WTC11 (cell line): ENCODE results near the gene SLC9A4. TPM values are rescaled to one million over a fixed set of nuclear protein-coding genes. Genes with fewer than 3 reads are reported as not detected.
A peak's percentile ranks its signal among the peaks of the same experiment; 100 is the strongest.

ENCODE experiments used
- ATAC-seq: fragments of 200-7000 bp; cut with Tn5 transposase; 2 replicates; pipeline ENCODE4 v1.10.0; 2021; ENCODE audit warnings: mild to moderate bottlenecking, moderate library complexity
- CTCF ChIA-PET: fragments of 300-600 bp; sonication (Branson Sonifier 250); formaldehyde crosslinking; loops from one replicate; lab custom pipeline; 2021; ENCODE audit warnings: antibody characterized with exemption; lab: Charles Lee
- POLR2A ChIA-PET: fragments of 350-600 bp; sonication (Branson Sonifier 250); formaldehyde crosslinking; loops from one replicate; lab custom pipeline; 2021; ENCODE audit warnings: antibody characterized with exemption; lab: Charles Lee
- DNase-seq: peaks from one replicate; pipeline ENCODE4 v3.0.0; 2021; ENCODE audit warnings: low spot score
- H3K27ac Mint-ChIP-seq: 2 replicates; pipeline ENCODE4 v1.8.0; 2021; ENCODE audit warnings: mixed read lengths
- H3K27me3 Mint-ChIP-seq: 2 replicates; pipeline ENCODE4 v1.8.0; 2021; ENCODE audit warnings: low read depth, mild to moderate bottlenecking, moderate library complexity, mixed read lengths
- H3K36me3 Mint-ChIP-seq: 2 replicates; pipeline ENCODE4 v1.8.0; 2021; ENCODE audit warnings: mixed read lengths
- H3K4me1 Mint-ChIP-seq: 2 replicates; pipeline ENCODE4 v1.8.0; 2022; ENCODE audit warnings: mixed read lengths
- H3K4me3 Mint-ChIP-seq: 2 replicates; pipeline ENCODE4 v1.8.0; 2021; ENCODE audit warnings: mild to moderate bottlenecking, moderate library complexity, mixed read lengths
- H3K9me3 Mint-ChIP-seq: 2 replicates; pipeline ENCODE4 v1.8.0; 2021; ENCODE audit warnings: mixed read lengths
- CREB1 ChIP-seq: sonication (generic); formaldehyde crosslinking; IDR thresholded peaks from 2 replicates; pipeline ENCODE4 v1.8.0; 2023; ENCODE audit warnings: mild to moderate bottlenecking, missing genetic modification reagents
- CREM ChIP-seq: sonication (generic); formaldehyde crosslinking; IDR thresholded peaks from 2 replicates; pipeline ENCODE4 v1.8.1; 2022; ENCODE audit warnings: mild to moderate bottlenecking, missing genetic modification reagents, moderate library complexity
- E2F4 ChIP-seq: sonication (generic); formaldehyde crosslinking; IDR thresholded peaks from 2 replicates; pipeline ENCODE4 v1.8.1; 2022; ENCODE audit warnings: low read depth, mild to moderate bottlenecking, moderate library complexity, missing genetic modification reagents, borderline replicate concordance
- ELF4 ChIP-seq: sonication (generic); formaldehyde crosslinking; IDR thresholded peaks from 2 replicates; pipeline ENCODE4 v1.8.1; 2022; ENCODE audit warnings: low read depth, mild to moderate bottlenecking, moderate library complexity, missing genetic modification reagents
- ERG ChIP-seq: fragments of 250-450 bp; sonication (Bioruptor Pico); IDR thresholded peaks from 2 replicates; pipeline ENCODE4 v1.8.0; 2021; ENCODE audit warnings: mild to moderate bottlenecking
- FOXJ3 ChIP-seq: sonication (generic); formaldehyde crosslinking; IDR thresholded peaks from 2 replicates; pipeline ENCODE4 v1.9.0; 2021; ENCODE audit warnings: missing genetic modification reagents, mild to moderate bottlenecking, borderline replicate concordance
- HMGXB4 ChIP-seq: sonication (generic); formaldehyde crosslinking; IDR thresholded peaks from 2 replicates; pipeline ENCODE4 v1.8.1; 2023; ENCODE audit warnings: mild to moderate bottlenecking, moderate library complexity, missing genetic modification reagents
- JAZF1 ChIP-seq: fragments of 250-450 bp; sonication (Bioruptor Pico); IDR thresholded peaks from 2 replicates; pipeline ENCODE4 v1.9.0; 2021; ENCODE audit warnings: moderate library complexity, mild to moderate bottlenecking, inconsistent platforms
- NFYB ChIP-seq: sonication (generic); formaldehyde crosslinking; conservative IDR thresholded peaks from 2 replicates; pipeline ENCODE4 v1.8.0; 2022; ENCODE audit warnings: low read depth, missing genetic modification reagents
- OVOL2 ChIP-seq: fragments of 250-450 bp; sonication (Bioruptor Pico); IDR thresholded peaks from 2 replicates; pipeline ENCODE4 v1.9.0; 2021; ENCODE audit warnings: mild to moderate bottlenecking, borderline replicate concordance
- PRDM15 ChIP-seq: sonication (generic); formaldehyde crosslinking; IDR thresholded peaks from 2 replicates; pipeline ENCODE4 v1.8.0; 2022; ENCODE audit warnings: missing genetic modification reagents
- PRRX2 ChIP-seq: fragments of 250-450 bp; sonication (Bioruptor Pico); IDR thresholded peaks from 2 replicates; pipeline ENCODE4 v1.8.0; 2021; ENCODE audit warnings: mild to moderate bottlenecking
- RELA ChIP-seq: sonication (generic); formaldehyde crosslinking; IDR thresholded peaks from 2 replicates; pipeline ENCODE4 v1.8.1; 2022; ENCODE audit warnings: missing genetic modification reagents, mild to moderate bottlenecking, borderline replicate concordance
- STAT6 ChIP-seq: sonication (generic); formaldehyde crosslinking; conservative IDR thresholded peaks from 2 replicates; pipeline ENCODE4 v1.8.1; 2023; ENCODE audit warnings: mild to moderate bottlenecking, low read depth, missing genetic modification reagents, moderate library complexity
- TCF7 ChIP-seq: sonication (generic); formaldehyde crosslinking; IDR thresholded peaks from 2 replicates; pipeline ENCODE4 v1.8.0; 2022; ENCODE audit warnings: mild to moderate bottlenecking, low read depth, missing genetic modification reagents, moderate library complexity
- TP53 ChIP-seq: sonication (generic); formaldehyde crosslinking; IDR thresholded peaks from 2 replicates; pipeline ENCODE4 v1.8.1; 2023; ENCODE audit warnings: mild to moderate bottlenecking, missing genetic modification reagents
- ZNF317 ChIP-seq: sonication (generic); formaldehyde crosslinking; IDR thresholded peaks from 2 replicates; pipeline ENCODE4 v1.8.1; 2023; ENCODE audit warnings: low read depth, mild to moderate bottlenecking, moderate library complexity, missing genetic modification reagents, borderline replicate concordance
- ZNF423 ChIP-seq: fragments of 250-450 bp; sonication (Bioruptor Pico); IDR thresholded peaks from 2 replicates; pipeline ENCODE4 v2.1.2; 2022; ENCODE audit warnings: mild to moderate bottlenecking, moderate library complexity
- total RNA-seq: library from RNA; stranded (reverse); gene quantifications from 3 replicates; pipeline ENCODE4 v1.2.3, GENCODE V29; 2021

Gene SLC9A4
- total RNA-seq, 1 experiment from 2014 or later, result 0.11 TPM

GRCh38 chr2:102489646-102490045 is 16.6 kb downstream of the SLC9A4 start:
- DNase-seq, result no peak
- peaks cover 42% of the 10 kb centered on the region for H3K9me3 Mint-ChIP-seq
- H3K4me1 Mint-ChIP-seq, result peaks cover 36% of the 10 kb centered on the region
- ChIA-PET POLR2A (no interaction called here), CTCF (interaction anchor here (0.8 to 1.4 kb wide), 3 partner anchors 11 to 96 kb away, joined by 3 to 7 read pairs (median 3); no protein-coding TSS in a partner anchor)
- H3K27ac Mint-ChIP-seq, result peak overlapping the region; percentile 58
- no peak overlapping the region for H3K4me3 Mint-ChIP-seq
- no peaks in the 10 kb centered on the region for H3K27me3 Mint-ChIP-seq
- TF ChIP-seq PRDM15 (CRISPR knock-in tag), result no peak
- TF ChIP-seq ZNF423 (CRISPR knock-in tag), result no peak
- no peak for TF ChIP-seq TCF7
- TF ChIP-seq TP53, result no peak
- TF ChIP-seq STAT6 (CRISPR knock-in tag), result no peak
- TF ChIP-seq CREB1 (CRISPR knock-in tag), result no peak
- TF ChIP-seq ZNF317, result no peak
- TF ChIP-seq, all 79 proteins: peak for 0
- ATAC-seq, result peak; percentile 48
- peaks cover 28% of the 10 kb centered on the region for H3K36me3 Mint-ChIP-seq

GRCh38 chr2:102492006-102492405 is 19.0 kb downstream of the SLC9A4 start:
- H3K27ac Mint-ChIP-seq, result no peak overlapping the region
- H3K4me3 Mint-ChIP-seq, result no peak overlapping the region
- DNase-seq, result no peak
- no peaks in the 10 kb centered on the region for H3K27me3 Mint-ChIP-seq
- peaks cover 30% of the 10 kb centered on the region for H3K4me1 Mint-ChIP-seq
- H3K36me3 Mint-ChIP-seq, result peaks cover 28% of the 10 kb centered on the region
- TF ChIP-seq JAZF1 (CRISPR knock-in tag) (no peak), NFYB (CRISPR knock-in tag) (no peak), FOXJ3 (CRISPR knock-in tag) (no peak), E2F4 (CRISPR knock-in tag) (no peak), CREM (CRISPR knock-in tag) (no peak), PRRX2 (CRISPR knock-in tag) (no peak), RELA (CRISPR knock-in tag) (no peak), HMGXB4 (no peak), ELF4 (CRISPR knock-in tag) (no peak), ERG (CRISPR knock-in tag) (no peak), OVOL2 (CRISPR knock-in tag) (no peak)
- TF ChIP-seq, all 79 proteins: peak for 0
- H3K9me3 Mint-ChIP-seq, result peaks cover 60% of the 10 kb centered on the region
- ATAC-seq, result no peak
- ChIA-PET POLR2A (no interaction called here), CTCF (interaction anchor here (0.6 kb wide), 1 partner anchor 1914 kb away, joined by 4 read pairs; no protein-coding TSS in a partner anchor)
